Suprapubic skin (tissue), 4 donors: Measurements from ENCODE around the gene HS3ST6. TPM values are rescaled to one million over a fixed set of nuclear protein-coding genes. Genes with fewer than 3 reads are reported as not detected.
A peak's percentile ranks its signal among the peaks of the same experiment; 100 is the strongest.

ENCODE experiments used
- DNase-seq, 2 donors: peaks; one replicate each; pipeline ENCODE4 v3.0.0-alpha.2; 2019; ENCODE audit warnings: low spot score in 2 of 2
- H3K27ac ChIP-seq: fragments of 200-600 bp; sonication (generic); one replicate; pipeline ENCODE4 v1.5.1; 2019
- H3K27me3 ChIP-seq: fragments of 200-600 bp; sonication (generic); one replicate; pipeline ENCODE4 v1.5.1; 2019
- H3K36me3 ChIP-seq: fragments of 200-600 bp; sonication (generic); one replicate; pipeline ENCODE4 v1.5.1; 2019
- H3K4me1 ChIP-seq: fragments of 200-600 bp; sonication (generic); one replicate; pipeline ENCODE4 v1.5.1; 2019
- H3K4me3 ChIP-seq: fragments of 200-600 bp; sonication (generic); one replicate; pipeline ENCODE4 v1.5.1; 2019; ENCODE audit warnings: mild to moderate bottlenecking
- H3K9me3 ChIP-seq: fragments of 200-600 bp; sonication (generic); one replicate; pipeline ENCODE4 v1.5.1; 2019
- EP300 ChIP-seq: sonication (generic); formaldehyde crosslinking; IDR thresholded peaks from one replicate; pipeline ENCODE4 v1.6.1; 2017; ENCODE audit warnings: antibody characterized with exemption
- POLR2A ChIP-seq, 2 donors: fragments of 450-650 bp; IDR thresholded peaks; one replicate each; pipeline ENCODE4 v1.6.1; 2017; ENCODE audit warnings: antibody characterized with exemption in 2 of 2, mild to moderate bottlenecking in 2 of 2, moderate library complexity in 2 of 2
- POLR2AphosphoS5 ChIP-seq, 3 donors: sonication (generic); formaldehyde crosslinking; IDR thresholded peaks; one replicate each; pipeline ENCODE4 v1.6.1; 2017; ENCODE audit warnings: antibody characterized with exemption in 3 of 3
- WGBS: methylation state at CpG from one replicate; pipeline ENCODE4 v1.1.5; 2018; 5-methylcytosine and 5-hydroxymethylcytosine counted together
- total RNA-seq, 4 donors: library from RNA; depleted of rRNA; stranded (reverse); fragments of >200 nt; gene quantifications; one replicate each; pipeline ENCODE4 v1.1.0, GENCODE V29; 2016
- TF ChIP-seq, protein P1 (sequence below), 2 donors: fragments of 200-600 bp in 1 of 2; fragments of 450-650 bp in 1 of 2; sonication (generic) in 1 of 2; IDR thresholded peaks; one replicate each; pipeline ENCODE4 v1.5.1; 2016 to 2019; ENCODE audit warnings: antibody characterized with exemption in 2 of 2, mild to moderate bottlenecking in 1 of 2, moderate library complexity in 1 of 2

Gene HS3ST6
- total RNA-seq, 4 donors from 2014 or later: 28.5 to 76.7 (median 58.5) TPM

DNA sequence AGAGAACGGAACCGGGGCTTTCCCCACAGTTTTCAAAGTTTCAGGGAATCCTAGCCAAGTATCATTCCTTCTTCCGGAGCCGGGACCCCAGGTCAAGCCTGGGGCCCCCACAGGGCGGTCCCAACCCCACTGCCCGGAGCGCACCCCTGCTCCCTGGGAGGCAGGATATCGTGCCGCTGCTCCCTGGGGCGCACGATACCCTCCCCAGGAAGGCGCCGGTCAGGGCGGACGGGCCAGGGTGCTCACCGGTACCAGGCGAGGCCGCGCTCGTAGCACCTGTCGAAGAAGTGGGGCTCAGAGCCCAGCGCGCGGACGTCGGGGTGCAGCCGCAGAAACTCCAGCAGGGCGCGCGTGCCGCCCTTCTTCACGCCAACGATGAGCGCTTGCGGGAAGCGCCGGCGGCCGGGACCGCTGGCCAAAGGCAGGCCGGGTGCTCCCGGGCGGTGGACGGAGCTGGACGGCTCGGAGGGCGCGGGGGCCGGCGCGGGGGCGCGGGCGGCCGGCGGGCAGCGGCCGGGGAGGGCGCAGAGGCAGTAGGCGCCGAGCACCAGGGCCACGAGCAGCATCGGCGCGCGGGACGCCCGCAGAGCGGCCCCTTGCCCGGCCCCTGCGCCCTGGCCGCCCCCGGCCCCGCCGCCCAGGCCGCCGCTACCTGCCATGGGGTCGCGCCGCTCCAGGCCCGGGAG is 407 bp downstream of the HS3ST6 start:
- H3K9me3 ChIP-seq: no peaks in the 10 kb centered on the region
- H3K4me1 ChIP-seq: peaks cover 54% of the 10 kb centered on the region
- H3K27me3 ChIP-seq: peaks cover 78% of the 10 kb centered on the region
- TF ChIP-seq POLR2A (IDR thresholded peaks at IDR 0.05): no peak
- TF ChIP-seq EP300: no peak
- TF ChIP-seq, protein P1, sequence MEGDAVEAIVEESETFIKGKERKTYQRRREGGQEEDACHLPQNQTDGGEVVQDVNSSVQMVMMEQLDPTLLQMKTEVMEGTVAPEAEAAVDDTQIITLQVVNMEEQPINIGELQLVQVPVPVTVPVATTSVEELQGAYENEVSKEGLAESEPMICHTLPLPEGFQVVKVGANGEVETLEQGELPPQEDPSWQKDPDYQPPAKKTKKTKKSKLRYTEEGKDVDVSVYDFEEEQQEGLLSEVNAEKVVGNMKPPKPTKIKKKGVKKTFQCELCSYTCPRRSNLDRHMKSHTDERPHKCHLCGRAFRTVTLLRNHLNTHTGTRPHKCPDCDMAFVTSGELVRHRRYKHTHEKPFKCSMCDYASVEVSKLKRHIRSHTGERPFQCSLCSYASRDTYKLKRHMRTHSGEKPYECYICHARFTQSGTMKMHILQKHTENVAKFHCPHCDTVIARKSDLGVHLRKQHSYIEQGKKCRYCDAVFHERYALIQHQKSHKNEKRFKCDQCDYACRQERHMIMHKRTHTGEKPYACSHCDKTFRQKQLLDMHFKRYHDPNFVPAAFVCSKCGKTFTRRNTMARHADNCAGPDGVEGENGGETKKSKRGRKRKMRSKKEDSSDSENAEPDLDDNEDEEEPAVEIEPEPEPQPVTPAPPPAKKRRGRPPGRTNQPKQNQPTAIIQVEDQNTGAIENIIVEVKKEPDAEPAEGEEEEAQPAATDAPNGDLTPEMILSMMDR (IDR thresholded peaks at IDR 0.05): no peak
- TF ChIP-seq POLR2AphosphoS5 (IDR thresholded peaks at IDR 0.05): no peak
- H3K27ac ChIP-seq: peak overlapping the region; percentile 50
- DNase-seq: no peak
- H3K4me3 ChIP-seq: peak overlapping the region; percentile 46
- no peaks in the 10 kb centered on the region for H3K36me3 ChIP-seq
- WGBS: 0% methylated on average over 34 of the region's 81 CpGs

DNA sequence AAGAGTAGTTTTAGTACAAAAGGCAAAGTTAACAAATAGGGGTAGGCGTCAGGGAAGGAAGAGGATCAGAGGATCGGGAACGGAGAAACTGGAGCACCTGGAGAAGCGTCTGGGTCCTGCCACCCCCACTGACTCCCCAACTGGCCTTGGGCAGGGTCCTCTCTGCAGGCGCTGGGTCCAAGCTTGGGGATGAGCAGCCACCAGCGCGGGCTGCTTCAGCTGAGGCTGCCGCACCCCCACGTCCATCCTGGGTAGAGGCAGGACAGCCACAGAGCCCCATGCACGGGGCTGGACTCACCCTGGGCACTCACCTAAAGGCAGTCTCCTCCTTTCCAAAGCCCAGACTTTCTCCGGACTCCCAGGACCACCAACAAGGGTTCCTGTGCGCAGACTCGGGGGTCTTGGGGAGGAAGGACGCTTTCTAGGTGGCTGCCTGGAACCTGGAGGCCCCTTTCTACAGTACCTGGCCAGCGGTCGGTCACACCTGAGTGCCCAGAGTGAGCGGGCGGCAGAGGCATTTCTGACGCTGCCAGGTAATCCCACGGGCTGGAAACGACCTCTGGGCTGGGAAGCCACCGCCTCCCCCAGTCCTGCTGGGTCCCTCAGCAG is 1.1 kb downstream of the HS3ST6 start:
- peak overlapping the region; percentile 50 for H3K27ac ChIP-seq
- 19% methylated on average over 4 of the region's 22 CpGs for WGBS
- peaks cover 54% of the 10 kb centered on the region for H3K4me1 ChIP-seq
- peaks cover 75% of the 10 kb centered on the region for H3K27me3 ChIP-seq
- H3K36me3 ChIP-seq: no peaks in the 10 kb centered on the region
- TF ChIP-seq EP300 (no peak), POLR2AphosphoS5 (IDR thresholded peaks at IDR 0.05) (no peak), POLR2A (IDR thresholded peaks at IDR 0.05) (no peak)
- TF ChIP-seq, protein P1 (IDR thresholded peaks at IDR 0.05): no peak
- no peaks in the 10 kb centered on the region for H3K9me3 ChIP-seq
- peak overlapping the region; percentile 46 for H3K4me3 ChIP-seq
- DNase-seq: no peak

DNA sequence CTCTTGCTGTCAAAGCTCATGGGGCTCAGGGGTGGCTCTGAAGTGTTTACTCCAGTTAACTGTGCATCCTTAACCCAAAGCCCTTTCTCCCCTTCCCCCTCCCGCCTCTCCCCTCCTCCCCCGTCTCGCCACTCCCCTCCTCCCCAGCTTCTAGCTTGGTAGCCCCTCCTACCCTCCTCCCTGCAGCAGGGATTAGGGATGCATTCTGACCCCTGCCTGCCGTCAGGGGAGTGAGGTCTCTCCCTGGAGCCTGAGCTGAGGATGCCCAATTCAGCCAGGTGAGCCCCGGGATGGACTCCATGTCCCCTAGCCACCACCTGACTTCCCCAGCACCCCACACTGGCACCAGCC is 1.6 kb downstream of the HS3ST6 start:
- Histone ChIP-seq H3K4me3 (peak overlapping the region; percentile 46), H3K27me3 (peaks cover 76% of the 10 kb centered on the region), H3K4me1 (peaks cover 60% of the 10 kb centered on the region), H3K27ac (peak overlapping the region; percentile 50), H3K36me3 (no peaks in the 10 kb centered on the region), H3K9me3 (no peaks in the 10 kb centered on the region)
- no peak for DNase-seq
- WGBS: 18% methylated on average over 5 of the region's 5 CpGs
- no peak for TF ChIP-seq POLR2A (IDR thresholded peaks at IDR 0.05)
- no peak for TF ChIP-seq POLR2AphosphoS5 (IDR thresholded peaks at IDR 0.05)
- TF ChIP-seq, protein P1 (IDR thresholded peaks at IDR 0.05): no peak
- TF ChIP-seq EP300: no peak

DNA sequence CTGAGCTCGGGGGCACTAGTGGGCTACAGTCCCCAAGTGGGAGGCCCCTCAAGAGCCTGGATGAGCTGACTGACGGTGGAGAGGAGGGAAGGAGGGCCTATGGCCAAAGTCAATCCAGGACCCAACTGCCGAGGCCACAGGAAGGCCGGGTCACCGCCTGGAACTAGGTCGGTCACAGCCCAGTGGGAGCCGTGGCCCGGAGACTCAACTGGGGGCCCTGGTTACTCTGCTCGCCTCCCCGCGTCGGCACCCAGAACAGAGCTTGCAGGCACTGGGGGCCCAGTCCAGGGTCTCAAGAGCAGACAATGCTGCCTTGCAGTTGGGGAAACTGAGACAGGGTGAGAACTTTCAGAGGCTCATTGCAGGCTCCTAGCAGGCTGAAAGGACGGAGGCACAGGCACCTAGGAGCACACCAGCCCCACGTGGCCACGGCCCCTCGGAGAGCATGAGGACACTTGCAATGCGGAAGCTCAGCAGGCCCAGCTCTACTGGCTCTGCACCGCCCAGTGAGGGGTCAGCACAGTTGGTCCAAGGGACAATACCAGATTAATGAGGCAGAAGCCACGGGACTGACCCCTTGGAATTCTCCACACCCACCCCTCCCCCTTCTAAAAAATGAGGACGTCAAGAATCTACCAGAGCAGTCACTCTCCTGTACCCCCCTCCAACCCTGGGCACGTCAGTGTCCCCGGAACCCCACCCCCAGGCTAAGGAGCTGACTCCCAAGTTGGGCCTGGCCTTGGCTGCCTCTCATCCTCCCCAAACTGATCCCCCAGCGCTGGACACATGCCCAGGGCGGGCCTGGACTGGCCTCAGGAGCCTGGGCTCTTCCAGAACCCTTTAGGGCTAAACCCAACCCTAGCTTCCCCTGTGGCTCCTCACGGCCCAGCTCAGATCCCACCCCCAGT is 2.2 kb downstream of the HS3ST6 start:
- no peak for DNase-seq
- TF ChIP-seq, protein P1 (IDR thresholded peaks at IDR 0.05): no peak
- TF ChIP-seq POLR2AphosphoS5 (IDR thresholded peaks at IDR 0.05) (no peak), POLR2A (IDR thresholded peaks at IDR 0.05) (no peak), EP300 (no peak)
- Histone ChIP-seq H3K27ac (peak overlapping the region; percentile 81), H3K27me3 (peaks cover 72% of the 10 kb centered on the region), H3K36me3 (no peaks in the 10 kb centered on the region), H3K4me1 (peaks cover 63% of the 10 kb centered on the region), H3K4me3 (peak overlapping the region; percentile 46), H3K9me3 (no peaks in the 10 kb centered on the region)
- 68% methylated on average over 14 of the region's 25 CpGs for whole genome bisulfite sequencing

DNA sequence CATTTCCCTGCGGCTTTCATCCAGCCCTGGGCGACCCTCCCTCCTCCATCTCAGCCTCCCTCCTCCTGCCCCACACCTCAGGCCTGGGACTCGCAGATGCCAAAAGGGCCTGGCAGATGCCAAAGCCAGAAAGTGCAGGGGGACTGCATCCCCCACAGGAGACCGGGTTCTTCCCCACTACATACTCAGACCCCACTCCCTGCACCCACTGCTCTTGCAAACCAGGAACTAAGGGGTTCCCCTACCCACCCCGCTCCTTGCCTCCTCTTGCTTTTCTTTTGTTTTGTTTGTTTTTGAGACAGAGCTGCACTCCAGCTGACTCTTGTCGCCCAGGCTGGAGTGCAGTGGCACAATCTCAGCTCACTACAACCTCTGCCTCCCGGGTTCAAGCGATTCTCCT is 3.2 kb downstream of the HS3ST6 start:
- peaks cover 63% of the 10 kb centered on the region for H3K27me3 ChIP-seq
- no peak overlapping the region for H3K4me3 ChIP-seq
- peaks cover 65% of the 10 kb centered on the region for H3K4me1 ChIP-seq
- no peaks in the 10 kb centered on the region for H3K9me3 ChIP-seq
- no peaks in the 10 kb centered on the region for H3K36me3 ChIP-seq
- TF ChIP-seq POLR2A (IDR thresholded peaks at IDR 0.05) (no peak), POLR2AphosphoS5 (IDR thresholded peaks at IDR 0.05) (no peak), EP300 (no peak)
- TF ChIP-seq, protein P1 (IDR thresholded peaks at IDR 0.05): no peak
- DNase-seq: no peak
- peak overlapping the region; percentile 81 for H3K27ac ChIP-seq
- 66% methylated on average over 7 of the region's 8 CpGs for WGBS
